Peyer's patch (tissue), 4 donors: ENCODE data around the gene GFY.

Source experiments
- POLR2A ChIP-seq, 2 donors: fragments of 450-650 bp; IDR thresholded peaks; one replicate each; pipeline ENCODE4 v1.5.1; 2017; ENCODE audit warnings: antibody characterized with exemption in 2 of 2, mild to moderate bottlenecking in 2 of 2, moderate library complexity in 2 of 2
- TF ChIP-seq, protein P1 (sequence below), 6 experiments: fragments of 450-650 bp in 4 of 6; fragments of 200-600 bp in 2 of 6; sonication (generic) in 1 of 6; IDR thresholded peaks; one replicate each; pipeline ENCODE4 v1.5.1; 2017 to 2019; ENCODE audit warnings: antibody characterized with exemption in 6 of 6, mild to moderate bottlenecking in 3 of 6, moderate library complexity in 1 of 6

DNA sequence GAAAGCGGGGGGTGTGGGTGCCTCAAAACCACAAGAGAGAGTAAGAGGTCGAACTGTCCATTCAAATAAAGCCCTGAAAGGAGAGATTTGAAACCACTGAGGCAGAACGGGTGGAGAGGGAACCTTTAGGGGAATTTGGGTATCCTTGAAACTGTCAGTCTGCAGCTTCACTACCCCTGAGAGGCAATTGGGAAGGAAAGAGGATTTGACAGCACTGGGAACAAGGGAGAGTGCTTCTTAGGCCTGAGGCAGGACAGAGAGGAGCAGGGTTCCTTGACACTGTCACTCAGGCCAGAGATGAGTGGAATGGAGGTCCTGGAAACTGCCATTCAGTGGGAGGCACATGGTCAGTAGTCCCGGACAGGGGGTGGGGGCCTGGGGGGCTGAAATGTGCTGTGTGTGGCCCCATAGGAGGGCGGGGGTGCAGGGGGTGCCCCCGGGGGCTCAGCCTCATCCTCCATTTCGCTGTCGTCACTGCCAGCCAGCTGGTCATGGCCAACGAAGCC lies 5.0 kb downstream of the GFY start:
- TF ChIP-seq, protein P1, sequence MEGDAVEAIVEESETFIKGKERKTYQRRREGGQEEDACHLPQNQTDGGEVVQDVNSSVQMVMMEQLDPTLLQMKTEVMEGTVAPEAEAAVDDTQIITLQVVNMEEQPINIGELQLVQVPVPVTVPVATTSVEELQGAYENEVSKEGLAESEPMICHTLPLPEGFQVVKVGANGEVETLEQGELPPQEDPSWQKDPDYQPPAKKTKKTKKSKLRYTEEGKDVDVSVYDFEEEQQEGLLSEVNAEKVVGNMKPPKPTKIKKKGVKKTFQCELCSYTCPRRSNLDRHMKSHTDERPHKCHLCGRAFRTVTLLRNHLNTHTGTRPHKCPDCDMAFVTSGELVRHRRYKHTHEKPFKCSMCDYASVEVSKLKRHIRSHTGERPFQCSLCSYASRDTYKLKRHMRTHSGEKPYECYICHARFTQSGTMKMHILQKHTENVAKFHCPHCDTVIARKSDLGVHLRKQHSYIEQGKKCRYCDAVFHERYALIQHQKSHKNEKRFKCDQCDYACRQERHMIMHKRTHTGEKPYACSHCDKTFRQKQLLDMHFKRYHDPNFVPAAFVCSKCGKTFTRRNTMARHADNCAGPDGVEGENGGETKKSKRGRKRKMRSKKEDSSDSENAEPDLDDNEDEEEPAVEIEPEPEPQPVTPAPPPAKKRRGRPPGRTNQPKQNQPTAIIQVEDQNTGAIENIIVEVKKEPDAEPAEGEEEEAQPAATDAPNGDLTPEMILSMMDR (IDR thresholded peaks at IDR 0.05): no peak
- no peak for TF ChIP-seq POLR2A (IDR thresholded peaks at IDR 0.05)
